Choroid plexus epithelial cell (primary cell): Measurements from ENCODE around the gene KRT39.
A peak's percentile ranks its signal among the peaks of the same experiment; 100 is the strongest.
"Not testable (repeated sequence)": the region's sequence is repeated elsewhere in the genome, so short reads cannot be mapped to it uniquely, and the experiment has no call there.

Experiments
- DNase-seq: peaks from one replicate; pipeline ENCODE4 v3.0.0-alpha.2; 2010; ENCODE audit warnings: low read depth
- H3K4me3 ChIP-seq: 2 replicates; pipeline ENCODE4 v1.5.1; 2011; ENCODE audit warnings: low read depth, mild to moderate bottlenecking, control low read depth, low read length, moderate library complexity
- TF ChIP-seq, protein P1 (sequence below): conservative IDR thresholded peaks from 2 replicates; pipeline ENCODE4 v1.5.1; 2011; ENCODE audit warnings: low read depth, mild to moderate bottlenecking, control low read depth, inconsistent platforms, low read length, moderate library complexity

KRT39 gene

DNA sequence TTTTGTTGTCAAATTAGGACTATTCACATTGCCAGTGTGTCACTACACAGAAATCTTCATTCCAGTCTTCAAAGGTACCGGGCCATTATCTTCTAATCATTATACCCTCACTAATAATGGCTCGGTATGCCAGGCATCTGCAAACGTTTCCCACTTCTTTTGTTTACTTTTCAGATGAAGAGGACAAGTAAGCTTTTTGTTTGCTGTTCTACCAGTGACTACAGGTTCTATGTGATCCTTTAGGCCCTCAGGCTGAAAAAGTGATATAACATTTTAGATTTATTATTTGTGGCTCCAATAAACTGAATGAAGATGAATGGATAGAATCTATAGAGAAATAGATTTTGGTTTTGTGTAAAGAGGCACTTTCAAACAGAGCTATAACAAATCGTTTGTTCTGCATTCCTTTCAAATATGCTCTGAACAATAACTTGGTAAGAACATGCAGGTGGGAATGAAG is 42.6 kb upstream of the KRT39 start:
- H3K4me3 ChIP-seq: no peak overlapping the region
- TF ChIP-seq, protein P1, sequence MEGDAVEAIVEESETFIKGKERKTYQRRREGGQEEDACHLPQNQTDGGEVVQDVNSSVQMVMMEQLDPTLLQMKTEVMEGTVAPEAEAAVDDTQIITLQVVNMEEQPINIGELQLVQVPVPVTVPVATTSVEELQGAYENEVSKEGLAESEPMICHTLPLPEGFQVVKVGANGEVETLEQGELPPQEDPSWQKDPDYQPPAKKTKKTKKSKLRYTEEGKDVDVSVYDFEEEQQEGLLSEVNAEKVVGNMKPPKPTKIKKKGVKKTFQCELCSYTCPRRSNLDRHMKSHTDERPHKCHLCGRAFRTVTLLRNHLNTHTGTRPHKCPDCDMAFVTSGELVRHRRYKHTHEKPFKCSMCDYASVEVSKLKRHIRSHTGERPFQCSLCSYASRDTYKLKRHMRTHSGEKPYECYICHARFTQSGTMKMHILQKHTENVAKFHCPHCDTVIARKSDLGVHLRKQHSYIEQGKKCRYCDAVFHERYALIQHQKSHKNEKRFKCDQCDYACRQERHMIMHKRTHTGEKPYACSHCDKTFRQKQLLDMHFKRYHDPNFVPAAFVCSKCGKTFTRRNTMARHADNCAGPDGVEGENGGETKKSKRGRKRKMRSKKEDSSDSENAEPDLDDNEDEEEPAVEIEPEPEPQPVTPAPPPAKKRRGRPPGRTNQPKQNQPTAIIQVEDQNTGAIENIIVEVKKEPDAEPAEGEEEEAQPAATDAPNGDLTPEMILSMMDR: no peak
- no peak for DNase-seq

DNA sequence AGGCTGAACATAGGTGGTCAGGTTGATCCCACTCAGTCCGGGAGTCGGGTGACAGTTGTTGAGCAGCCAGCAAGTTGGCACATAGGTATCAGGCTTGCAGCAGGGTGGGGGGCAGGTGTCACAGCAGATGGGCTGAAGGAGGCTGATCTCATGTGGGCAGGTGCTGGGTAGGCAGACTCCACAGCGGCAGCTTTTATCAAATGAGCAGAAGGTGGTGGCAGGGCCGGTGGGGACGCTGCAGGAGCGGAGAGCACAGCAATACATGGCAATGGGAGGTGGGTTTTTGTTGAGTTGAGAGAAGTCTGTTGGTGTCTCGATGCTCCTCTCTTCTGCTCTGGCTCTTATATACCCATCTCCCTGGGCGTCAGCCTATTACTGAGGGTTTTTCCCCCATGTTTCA is 42.1 kb upstream of the KRT39 start, which contains the start of gene KRTAP3-1:
TSS of gene KRTAP3-1 (minus strand) at position 318 of the 400 bp plus-strand sequence. CDS start at position 264, 54 bp downstream.
- no peak for DNase-seq
- TF ChIP-seq, protein P1: no peak
- no peak within 1 kb of the TSS for H3K4me3 ChIP-seq

DNA sequence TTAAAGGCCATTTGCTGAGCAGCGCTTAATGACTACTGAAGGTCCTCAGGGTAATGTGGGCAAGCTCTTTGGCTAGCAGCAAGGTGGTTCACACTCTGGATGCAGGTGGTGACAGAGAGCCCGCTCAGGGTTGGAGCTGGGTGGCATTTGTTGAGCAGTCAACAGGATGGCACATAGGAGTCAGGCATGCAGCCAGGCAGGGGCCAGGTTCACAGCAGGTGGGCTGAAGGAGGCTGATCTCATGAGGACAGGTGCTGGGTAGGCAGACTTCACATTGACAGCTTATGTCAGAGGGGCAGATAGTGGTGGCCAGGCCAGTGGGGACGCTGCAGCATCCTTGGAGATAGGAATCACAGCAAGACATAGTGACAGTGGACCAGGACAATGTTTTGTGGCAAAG is 37.6 kb upstream of the KRT39 start:
- TF ChIP-seq, protein P1: no peak
- no peak overlapping the region for H3K4me3 ChIP-seq
- DNase-seq: no peak

DNA sequence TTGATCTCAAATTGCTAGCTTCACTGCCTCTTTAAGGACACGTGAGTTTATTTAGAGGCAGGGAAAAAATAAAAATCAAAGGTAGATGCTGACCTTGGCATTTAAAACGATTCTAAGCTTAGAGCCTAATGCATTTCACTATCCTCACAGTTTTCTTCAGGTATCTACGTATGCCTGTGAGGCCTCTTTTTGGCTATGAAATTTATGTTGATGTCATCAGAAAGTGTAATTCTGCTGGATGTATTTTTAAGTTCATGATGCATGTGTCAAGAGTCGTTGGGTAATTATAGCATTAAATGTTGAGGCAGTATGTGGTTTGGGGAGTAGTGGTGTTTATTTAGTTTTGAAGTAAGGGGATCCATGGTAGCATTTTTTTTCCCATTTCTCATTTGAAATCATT is 37.2 kb upstream of the KRT39 start:
- H3K4me3 ChIP-seq: no peak overlapping the region
- TF ChIP-seq, protein P1: no peak
- no peak for DNase-seq

DNA sequence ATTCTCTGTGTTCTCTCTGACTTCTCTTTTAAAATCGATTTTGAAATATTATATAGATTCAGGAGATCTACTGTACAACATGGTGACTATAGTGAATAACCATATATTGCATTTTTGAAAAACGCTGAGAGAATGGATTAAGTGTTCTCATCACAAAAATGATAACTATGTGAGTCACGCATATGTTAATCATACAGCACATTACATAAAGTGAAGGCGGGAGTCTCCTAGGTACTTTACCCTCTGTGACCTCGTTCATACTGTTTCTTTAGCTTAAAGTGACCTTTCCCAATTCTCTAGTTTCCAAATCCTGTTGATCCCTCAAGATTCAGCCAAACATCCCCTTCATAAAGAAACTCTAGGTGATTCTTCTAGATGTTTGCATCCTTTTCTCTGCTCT is 36.1 kb upstream of the KRT39 start:
- DNase-seq: peak; percentile 28
- TF ChIP-seq, protein P1: no peak
- H3K4me3 ChIP-seq: no peak overlapping the region

DNA sequence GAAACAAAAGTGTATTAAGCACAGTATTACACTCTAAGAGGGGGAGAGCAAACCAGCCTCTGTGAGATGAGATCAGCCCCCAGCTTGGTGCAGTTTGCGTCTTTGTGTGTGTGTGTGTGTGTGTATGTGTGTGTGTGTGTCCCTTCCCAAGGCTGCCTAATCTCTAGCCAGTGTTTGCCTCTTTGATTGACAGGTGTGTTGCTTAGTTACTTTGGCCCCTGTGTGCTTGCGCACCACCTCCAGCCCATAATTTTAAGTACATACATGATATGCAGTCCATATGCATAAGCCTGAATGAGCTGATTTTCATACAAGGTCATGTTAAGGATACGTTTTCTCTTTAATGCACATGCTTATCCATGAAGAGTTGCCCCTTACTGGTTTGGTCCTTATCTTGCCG is 35.0 kb upstream of the KRT39 start:
- no peak for DNase-seq
- no peak overlapping the region for H3K4me3 ChIP-seq
- TF ChIP-seq, protein P1: no peak

DNA sequence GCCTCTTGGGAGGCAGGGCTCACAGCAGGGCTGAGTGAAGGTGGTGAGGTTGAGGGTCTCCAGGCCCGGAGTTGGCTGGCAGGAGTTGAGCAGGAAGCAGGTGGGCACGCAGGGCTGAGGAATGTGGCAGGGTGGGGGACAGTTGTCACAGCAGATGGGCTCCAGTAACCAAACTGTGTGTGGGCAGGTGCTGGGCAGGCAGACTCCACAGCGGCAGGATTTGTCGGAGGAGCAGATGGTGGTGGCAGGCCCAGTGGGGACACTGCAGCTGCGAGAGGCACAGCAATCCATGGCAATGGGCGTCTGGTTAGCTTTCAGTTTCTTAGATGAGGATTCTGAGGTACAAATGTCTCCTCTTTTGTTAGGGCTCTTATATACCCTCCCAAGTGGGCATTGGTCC is 32.8 kb upstream of the KRT39 start, which contains the start of gene KRTAP3-2:
TSS of gene KRTAP3-2 (minus strand) at position 344 of the 400 bp plus-strand sequence. CDS start at position 291, 53 bp downstream.
- H3K4me3 ChIP-seq, DNase-seq: not testable (repeated sequence)

DNA sequence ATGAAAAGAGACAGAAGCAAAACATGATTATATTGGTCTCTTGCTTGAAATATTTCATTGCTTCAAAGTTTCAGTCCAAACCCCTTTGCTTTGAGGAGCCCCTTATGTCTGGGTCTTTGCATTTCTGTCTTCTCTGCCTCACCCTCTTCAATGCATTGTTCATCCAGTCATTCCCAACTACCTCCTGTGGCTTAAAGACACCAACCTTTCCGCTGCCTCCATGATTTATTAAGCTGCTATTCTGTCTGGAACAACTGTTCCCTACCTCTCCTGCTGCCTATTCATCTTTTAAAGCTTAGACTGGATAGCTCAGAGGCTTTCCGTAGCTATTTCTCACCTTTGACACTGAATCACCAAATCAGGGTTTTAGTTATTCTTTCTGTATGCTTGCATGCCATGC is 30.6 kb upstream of the KRT39 start:
- no peak for DNase-seq
- H3K4me3 ChIP-seq: no peak overlapping the region
- TF ChIP-seq, protein P1: no peak
